Measurements from ENCODE around the gene EVX2. TPM values are rescaled to one million over a fixed set of nuclear protein-coding genes. Genes with fewer than 3 reads are reported as not detected.

The EVX2 gene
- total RNA-seq, 1 donor from 2014 or later: not detected

DNA sequence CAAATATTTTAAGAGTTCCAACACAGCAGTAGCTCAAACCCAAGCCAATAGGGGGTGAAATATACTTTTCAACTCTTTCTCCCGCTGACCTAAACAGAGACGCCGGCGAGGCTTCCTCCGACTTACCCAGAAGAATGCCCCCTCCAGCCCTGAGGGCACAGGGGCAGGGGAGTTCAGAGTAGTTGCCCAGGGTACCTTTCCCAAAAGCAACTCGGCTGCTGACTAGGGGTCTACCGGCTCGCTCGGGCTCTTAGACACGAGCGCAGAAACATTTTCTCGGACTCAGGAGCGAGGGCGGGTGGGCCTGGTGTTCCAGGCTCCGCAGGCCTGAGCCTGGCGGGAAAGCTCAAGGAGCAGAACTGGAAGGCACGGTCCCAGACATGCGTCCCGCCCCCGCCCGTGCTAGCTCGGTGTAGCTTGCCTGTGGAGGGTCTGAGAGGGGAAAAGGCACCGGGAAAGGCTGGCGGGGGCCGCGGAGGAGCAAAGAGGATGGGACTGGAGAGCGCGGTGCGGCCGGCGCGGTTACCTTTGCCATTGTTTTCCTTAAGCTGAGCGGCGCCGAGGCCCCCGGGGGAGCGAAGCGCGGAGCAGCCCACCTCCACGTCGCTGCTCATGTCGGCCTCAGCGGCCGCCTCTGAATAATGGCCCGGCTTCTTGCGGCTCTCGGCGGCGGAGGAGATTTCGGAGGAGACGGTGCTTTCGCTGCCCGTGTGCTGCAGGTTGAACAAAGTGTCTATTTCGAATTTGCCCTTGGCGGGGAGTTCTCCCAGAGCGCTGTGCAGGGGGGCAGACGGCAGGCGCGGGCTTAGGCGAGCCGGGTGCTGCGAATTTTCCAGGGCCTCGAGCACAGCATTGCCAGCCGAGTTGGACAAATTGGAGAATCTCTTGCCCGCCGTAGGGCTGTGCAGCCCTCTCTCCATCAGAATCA, 674 bp downstream of the EVX2 start:
- DNase-seq (ENCODE audit: low read depth, low spot score): no peak

- no peak for DNase-seq (ENCODE audit: low read depth, low spot score)
Observed at GRCh38 chr2:176082525-176082823, 1.3 kb downstream of the EVX2 start.

GRCh38 chr2:176081837-176082524, 1.8 kb downstream of the EVX2 start:
- no peak for DNase-seq (ENCODE audit: low read depth, low spot score)

- DNase-seq (ENCODE audit: low read depth, low spot score): no peak
Observed at GRCh38 chr2:176081376-176081836, 2.4 kb downstream of the EVX2 start.

GRCh38 chr2:176080540-176081375, 3.0 kb downstream of the EVX2 start:
- DNase-seq (ENCODE audit: low read depth, low spot score): no peak

DNA sequence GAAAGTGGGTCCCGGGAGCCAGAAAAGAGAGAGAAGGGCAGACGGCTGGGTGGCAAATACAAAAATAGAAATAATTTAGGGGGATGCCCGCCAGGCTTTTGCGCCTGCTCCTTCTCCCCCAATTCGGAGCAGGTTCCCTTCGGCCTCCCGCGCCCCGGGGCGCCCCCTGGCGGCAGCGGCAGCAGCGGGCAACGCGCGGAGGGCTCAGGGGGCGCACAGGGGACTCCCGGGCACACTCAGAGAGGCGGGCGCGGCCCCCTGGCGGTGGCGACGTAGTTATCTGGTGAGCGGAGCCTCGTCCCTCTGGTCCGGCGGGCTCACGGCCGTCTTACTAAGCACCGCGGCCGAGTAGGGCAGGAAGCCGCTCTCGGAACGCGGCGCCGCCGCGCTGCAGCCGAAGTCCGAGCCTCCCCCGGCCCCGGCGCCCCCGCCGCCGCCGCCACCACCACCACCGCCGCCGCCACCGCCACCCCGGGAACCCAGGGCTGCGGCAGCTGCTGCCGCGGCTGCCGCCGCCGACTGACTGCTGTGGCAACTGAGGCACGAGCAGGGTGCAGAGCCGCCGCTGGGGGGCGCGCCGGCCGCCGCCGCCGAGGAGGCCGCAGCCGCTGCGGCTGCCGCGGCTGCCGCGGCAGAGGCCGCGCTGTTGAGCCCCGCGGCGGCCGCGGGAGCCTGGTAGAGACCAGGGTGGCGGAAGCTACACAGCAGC, 3.8 kb downstream of the EVX2 start:
- no peak for DNase-seq (ENCODE audit: low read depth, low spot score)

GRCh38 chr2:176079285-176079830, 4.4 kb downstream of the EVX2 start:
- no peak for DNase-seq (ENCODE audit: low read depth, low spot score)

GRCh38 chr2:176078541-176079284, 5.0 kb downstream of the EVX2 start:
- no peak for DNase-seq (ENCODE audit: low read depth, low spot score)

DNA sequence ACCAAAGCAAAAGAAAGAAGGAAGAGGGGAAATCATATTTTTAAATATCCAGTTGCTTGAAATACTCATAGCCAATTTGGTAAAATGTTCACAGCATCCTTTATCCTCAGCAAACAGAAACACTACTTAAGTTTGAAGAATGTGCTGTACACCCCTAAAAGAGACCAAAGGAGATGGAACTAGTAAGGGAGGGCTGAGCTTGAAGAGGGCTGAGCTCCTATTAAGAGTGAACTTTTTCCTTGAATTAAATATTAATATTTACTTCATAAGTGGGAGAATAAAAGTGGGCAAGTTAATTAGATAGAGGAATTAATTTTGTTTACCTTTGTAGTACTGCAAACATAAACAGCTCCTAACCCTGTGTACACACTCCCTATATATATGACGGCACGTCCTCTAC, 7.0 kb downstream of the EVX2 start:
- DNase-seq (ENCODE audit: low read depth, low spot score): no peak

GRCh38 chr2:176076063-176076462, 7.7 kb downstream of the EVX2 start:
- DNase-seq (ENCODE audit: low read depth, low spot score): no peak

DNA sequence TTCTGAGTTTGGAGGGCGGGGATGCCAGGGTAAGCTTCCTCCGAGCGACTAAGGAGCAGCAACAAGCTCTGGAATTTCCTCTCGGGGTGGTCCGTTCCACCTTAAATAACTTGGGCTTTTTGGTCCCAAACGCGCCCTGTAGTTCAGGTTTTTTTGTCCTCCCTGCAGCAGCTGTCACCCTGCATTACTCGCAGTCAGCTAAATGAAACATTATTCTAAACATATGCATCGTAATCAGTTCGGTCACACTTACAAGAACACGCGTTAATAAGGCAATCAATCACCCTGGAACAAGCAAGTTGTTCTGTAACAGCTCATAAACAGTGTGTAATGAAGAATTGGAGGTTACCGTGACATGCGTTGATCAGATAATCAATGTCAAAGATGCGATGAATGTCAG, 8.3 kb downstream of the EVX2 start:
- DNase-seq (ENCODE audit: low read depth, low spot score): no peak

- no peak for DNase-seq (ENCODE audit: low read depth, low spot score)
Observed at GRCh38 chr2:176074919-176075425, 8.8 kb downstream of the EVX2 start.

- no peak for DNase-seq (ENCODE audit: low read depth, low spot score)
Observed at GRCh38 chr2:176072951-176073904, 10.5 kb downstream of the EVX2 start.

GRCh38 chr2:176072292-176072669, 11.5 kb downstream of the EVX2 start:
- no peak for DNase-seq (ENCODE audit: low read depth, low spot score)

DNA sequence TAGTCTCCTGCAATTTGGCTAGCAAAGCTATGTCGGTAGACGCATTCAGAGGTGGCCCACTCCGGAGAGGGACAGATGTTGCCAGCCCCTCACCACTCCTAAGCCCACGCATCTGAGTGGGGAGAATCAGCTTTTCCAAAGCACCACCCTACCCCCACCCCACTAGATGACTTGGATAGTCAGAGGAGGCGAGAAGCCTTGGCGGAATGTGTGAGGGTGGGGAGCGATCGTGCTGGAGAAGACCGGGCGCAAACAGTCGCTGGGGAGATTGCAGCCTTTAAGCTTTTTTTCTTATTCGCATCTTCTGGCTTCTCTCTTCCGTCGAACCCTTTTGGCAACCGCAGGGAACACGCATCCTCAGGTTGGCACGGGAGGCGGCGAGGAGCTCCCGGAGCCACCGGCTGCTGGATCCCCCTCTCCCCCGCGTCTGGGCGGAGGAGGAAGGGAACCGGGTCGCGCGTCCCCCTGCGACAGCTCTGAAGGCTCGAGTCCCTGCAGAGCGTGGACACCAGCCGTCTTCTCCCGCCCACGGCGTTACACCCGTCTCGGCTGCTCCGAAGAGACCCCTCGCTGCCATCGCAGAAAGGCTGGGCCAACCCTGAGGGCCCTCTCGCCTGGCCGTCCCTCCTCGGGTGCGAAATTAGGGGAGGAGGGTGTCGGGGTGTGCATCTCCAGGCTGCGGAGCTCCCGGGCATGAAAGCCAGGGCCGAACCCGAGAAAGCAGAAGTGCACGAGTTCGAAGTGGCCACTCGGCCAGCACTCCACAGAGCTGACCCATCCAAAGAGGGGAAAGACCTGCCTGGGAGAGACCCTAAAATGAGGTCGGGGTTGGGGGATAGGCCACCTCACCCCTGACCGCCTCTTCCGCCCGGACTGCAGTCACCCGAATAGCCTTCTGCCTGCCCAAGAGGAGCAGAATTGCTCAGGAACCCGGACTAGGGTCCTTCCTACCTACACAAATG, 12.2 kb downstream of the EVX2 start:
- no peak for DNase-seq (ENCODE audit: low read depth, low spot score)

DNA sequence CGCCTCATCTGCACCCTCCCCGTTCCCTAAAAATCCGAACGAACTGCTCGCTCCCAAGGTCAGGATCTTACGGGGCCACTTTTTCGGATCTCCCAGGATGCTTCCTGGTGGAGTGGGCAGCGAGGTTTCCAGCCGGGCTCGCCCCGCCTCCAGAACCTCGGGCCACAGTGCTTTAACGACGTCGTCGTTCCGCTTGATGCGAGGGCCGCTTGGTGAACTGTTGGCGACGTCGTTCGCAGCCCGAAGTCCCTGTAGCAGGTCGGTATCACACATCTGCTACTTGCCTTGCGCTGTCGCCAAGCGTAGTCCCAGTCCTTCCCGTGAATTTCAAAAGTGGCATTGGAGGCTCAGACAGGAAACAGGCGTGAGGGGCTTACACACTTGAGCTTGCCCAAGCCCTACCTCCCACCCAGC, 15.3 kb downstream of the EVX2 start:
- no peak for DNase-seq (ENCODE audit: low read depth, low spot score)

- no peak for DNase-seq (ENCODE audit: low read depth, low spot score)
Observed at GRCh38 chr2:176067589-176068418, 16.0 kb downstream of the EVX2 start.

Data from pulmonary artery endothelial cell (primary cell).